Esophagus squamous epithelium (tissue), 4 donors: Measurements from ENCODE around the gene CTCFL.

Source experiments
- POLR2A ChIP-seq, 4 donors: fragments of 450-650 bp; IDR thresholded peaks; one replicate each; pipeline ENCODE4 v1.6.1; 2017; ENCODE audit warnings: antibody characterized with exemption in 4 of 4, mild to moderate bottlenecking in 4 of 4, moderate library complexity in 3 of 4
- TF ChIP-seq, protein P1 (sequence below), 6 experiments: fragments of 450-650 bp in 4 of 6; fragments of 200-600 bp in 2 of 6; sonication (generic) in 2 of 6; IDR thresholded peaks; one replicate each; pipeline ENCODE4 v1.5.1; 2016 to 2019; ENCODE audit warnings: antibody characterized with exemption in 6 of 6, mild to moderate bottlenecking in 4 of 6, moderate library complexity in 4 of 6

DNA sequence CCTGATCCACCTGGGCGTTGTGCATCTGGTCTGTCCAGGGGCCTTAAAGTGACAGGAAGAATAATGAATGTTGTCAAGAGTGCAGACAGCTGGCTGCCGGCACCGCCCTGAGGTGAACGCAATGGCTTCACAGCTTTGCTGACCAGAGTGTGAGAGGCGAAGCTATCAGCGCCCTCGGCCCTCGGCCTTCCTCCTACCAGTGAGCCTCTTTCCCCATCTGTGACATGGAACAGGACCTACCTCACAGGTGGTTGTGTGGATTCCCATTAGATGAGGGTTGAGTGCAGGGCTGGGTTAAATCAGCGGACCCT is 54.8 kb downstream of the CTCFL start:
- TF ChIP-seq, protein P1, sequence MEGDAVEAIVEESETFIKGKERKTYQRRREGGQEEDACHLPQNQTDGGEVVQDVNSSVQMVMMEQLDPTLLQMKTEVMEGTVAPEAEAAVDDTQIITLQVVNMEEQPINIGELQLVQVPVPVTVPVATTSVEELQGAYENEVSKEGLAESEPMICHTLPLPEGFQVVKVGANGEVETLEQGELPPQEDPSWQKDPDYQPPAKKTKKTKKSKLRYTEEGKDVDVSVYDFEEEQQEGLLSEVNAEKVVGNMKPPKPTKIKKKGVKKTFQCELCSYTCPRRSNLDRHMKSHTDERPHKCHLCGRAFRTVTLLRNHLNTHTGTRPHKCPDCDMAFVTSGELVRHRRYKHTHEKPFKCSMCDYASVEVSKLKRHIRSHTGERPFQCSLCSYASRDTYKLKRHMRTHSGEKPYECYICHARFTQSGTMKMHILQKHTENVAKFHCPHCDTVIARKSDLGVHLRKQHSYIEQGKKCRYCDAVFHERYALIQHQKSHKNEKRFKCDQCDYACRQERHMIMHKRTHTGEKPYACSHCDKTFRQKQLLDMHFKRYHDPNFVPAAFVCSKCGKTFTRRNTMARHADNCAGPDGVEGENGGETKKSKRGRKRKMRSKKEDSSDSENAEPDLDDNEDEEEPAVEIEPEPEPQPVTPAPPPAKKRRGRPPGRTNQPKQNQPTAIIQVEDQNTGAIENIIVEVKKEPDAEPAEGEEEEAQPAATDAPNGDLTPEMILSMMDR (IDR thresholded peaks at IDR 0.05) = no peak
- TF ChIP-seq POLR2A (IDR thresholded peaks at IDR 0.05) = no peak
